ENCODE data around the gene CD93.
A peak's percentile ranks its signal among the peaks of the same experiment; 100 is the strongest.

Gene CD93

DNA sequence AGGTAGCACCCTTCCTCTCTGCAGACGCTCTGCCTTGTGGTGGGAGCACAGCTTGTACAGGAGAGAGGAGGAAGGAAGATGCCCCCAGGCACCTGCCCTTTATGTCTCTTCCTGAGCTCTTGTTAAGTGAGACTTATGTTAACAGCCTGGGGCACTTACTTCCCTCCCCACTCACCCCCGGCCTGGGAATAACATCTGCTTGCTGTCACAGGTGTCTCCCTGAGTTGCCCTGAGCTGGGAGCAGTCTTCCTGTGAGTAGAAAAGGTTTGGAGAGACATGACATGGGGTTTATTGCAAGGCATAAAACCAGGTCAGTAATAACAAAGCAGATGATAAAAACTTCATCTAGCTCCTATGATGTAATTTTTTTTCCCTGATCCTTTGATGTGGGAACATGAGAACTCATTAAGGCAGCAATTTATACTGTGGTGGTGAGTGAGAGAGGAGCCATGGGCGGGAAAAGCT lies 49.1 kb downstream of the CD93 start:
- Histone ChIP-seq H3K4me1 (ENCODE audit: control insufficient read depth, insufficient read depth, low read depth, low read length) (no peaks in the 10 kb centered on the region), H2AK5ac (ENCODE audit: low read length, severe bottlenecking) (no peak overlapping the region), H2BK5ac (ENCODE audit: low read depth, low read length, poor library complexity, severe bottlenecking) (no peak overlapping the region), H3K9me3 (ENCODE audit: control insufficient read depth, low read length) (no peaks in the 10 kb centered on the region), H3K79me1 (replicated peaks; ENCODE audit: low read length, poor library complexity, severe bottlenecking) (no peaks in the 10 kb centered on the region), H3K27ac (ENCODE audit: low read length, poor library complexity, severe bottlenecking) (no peak overlapping the region), H3K9ac (ENCODE audit: low read length) (no peak overlapping the region), H2AFZ (ENCODE audit: low read depth, low read length) (no peak overlapping the region), H3K23ac (ENCODE audit: low read length in 2 of 2) (no peak overlapping the region), H4K8ac (ENCODE audit: low read length) (no peak overlapping the region), H4K91ac (ENCODE audit: low read length) (no peak overlapping the region), H3K14ac (ENCODE audit: low read length in 2 of 2) (no peak overlapping the region), H3K27me3 (ENCODE audit: control insufficient read depth in 1 of 2, insufficient read depth in 1 of 2, low read length in 2 of 2) (peaks cover 77 to 79% of the 10 kb centered on the region in 2 experiments), H2BK15ac (ENCODE audit: low read depth, poor library complexity, severe bottlenecking) (no peak overlapping the region), H3K4me3 (ENCODE audit: insufficient read depth in 1 of 2, low read depth in 1 of 2, low read length in 2 of 2) (no peak overlapping the region), H2BK12ac (ENCODE audit: low read length in 2 of 2) (no peak overlapping the region), H3K36me3 (ENCODE audit: control insufficient read depth in 1 of 2, insufficient read depth in 2 of 2, low read depth in 1 of 2, low read length in 2 of 2) (no peaks in the 10 kb centered on the region), H3K18ac (ENCODE audit: low read depth in 1 of 2, low read length in 2 of 2) (no peak overlapping the region), H3K4me2 (ENCODE audit: low read length, poor library complexity, severe bottlenecking) (no peak overlapping the region), H3K4ac (ENCODE audit: low read depth in 1 of 2, low read length in 2 of 2) (no peak overlapping the region), H2BK120ac (ENCODE audit: low read depth, low read length) (no peak overlapping the region)
- DNase-seq, result no peak
- 0% methylated on average over 1 of the region's 3 CpGs for WGBS

DNA sequence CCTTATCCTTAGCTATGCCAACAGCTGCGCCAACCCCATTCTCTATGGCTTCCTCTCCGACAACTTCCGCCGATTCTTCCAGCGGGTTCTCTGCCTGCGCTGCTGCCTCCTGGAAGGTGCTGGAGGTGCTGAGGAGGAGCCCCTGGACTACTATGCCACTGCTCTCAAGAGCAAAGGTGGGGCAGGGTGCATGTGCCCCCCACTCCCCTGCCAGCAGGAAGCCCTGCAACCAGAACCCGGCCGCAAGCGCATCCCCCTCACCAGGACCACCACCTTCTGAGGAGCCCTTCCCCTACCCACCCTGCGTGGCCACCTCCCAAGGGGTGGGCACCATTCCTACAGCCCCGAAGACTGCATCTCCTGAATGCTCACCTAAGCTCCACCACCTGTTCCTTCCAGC lies 49.8 kb downstream of the CD93 start:
- no peak overlapping the region for H2AK5ac ChIP-seq (ENCODE audit: low read length, severe bottlenecking)
- peaks cover 76 to 79% of the 10 kb centered on the region in 2 experiments for H3K27me3 ChIP-seq (ENCODE audit: control insufficient read depth in 1 of 2, insufficient read depth in 1 of 2, low read length in 2 of 2)
- no peak overlapping the region for H3K23ac ChIP-seq (ENCODE audit: low read length in 2 of 2)
- H2BK120ac ChIP-seq (ENCODE audit: low read depth, low read length), result no peak overlapping the region
- H2BK15ac ChIP-seq (ENCODE audit: low read depth, poor library complexity, severe bottlenecking), result no peak overlapping the region
- no peaks in the 10 kb centered on the region for H3K9me3 ChIP-seq (ENCODE audit: control insufficient read depth, low read length)
- H4K91ac ChIP-seq (ENCODE audit: low read length), result no peak overlapping the region
- no peak overlapping the region for H3K4ac ChIP-seq (ENCODE audit: low read depth in 1 of 2, low read length in 2 of 2)
- no peak overlapping the region for H3K4me2 ChIP-seq (ENCODE audit: low read length, poor library complexity, severe bottlenecking)
- H2AFZ ChIP-seq (ENCODE audit: low read depth, low read length), result no peak overlapping the region
- H3K9ac ChIP-seq (ENCODE audit: low read length), result no peak overlapping the region
- H2BK12ac ChIP-seq (ENCODE audit: low read length in 2 of 2), result no peak overlapping the region
- H3K79me1 ChIP-seq (replicated peaks; ENCODE audit: low read length, poor library complexity, severe bottlenecking), result no peaks in the 10 kb centered on the region
- H2BK5ac ChIP-seq (ENCODE audit: low read depth, low read length, poor library complexity, severe bottlenecking), result no peak overlapping the region
- H3K4me1 ChIP-seq (ENCODE audit: control insufficient read depth, insufficient read depth, low read depth, low read length), result no peaks in the 10 kb centered on the region
- no peak overlapping the region for H3K14ac ChIP-seq (ENCODE audit: low read length in 2 of 2)
- no peak for DNase-seq
- no peaks in the 10 kb centered on the region for H3K36me3 ChIP-seq (ENCODE audit: control insufficient read depth in 1 of 2, insufficient read depth in 2 of 2, low read depth in 1 of 2, low read length in 2 of 2)
- no peak overlapping the region for H4K8ac ChIP-seq (ENCODE audit: low read length)
- 93% methylated on average over 11 of the region's 11 CpGs for WGBS
- no peak overlapping the region for H3K18ac ChIP-seq (ENCODE audit: low read depth in 1 of 2, low read length in 2 of 2)
- H3K27ac ChIP-seq (ENCODE audit: low read length, poor library complexity, severe bottlenecking), result no peak overlapping the region
- no peak overlapping the region for H3K4me3 ChIP-seq (ENCODE audit: insufficient read depth in 1 of 2, low read depth in 1 of 2, low read length in 2 of 2)

DNA sequence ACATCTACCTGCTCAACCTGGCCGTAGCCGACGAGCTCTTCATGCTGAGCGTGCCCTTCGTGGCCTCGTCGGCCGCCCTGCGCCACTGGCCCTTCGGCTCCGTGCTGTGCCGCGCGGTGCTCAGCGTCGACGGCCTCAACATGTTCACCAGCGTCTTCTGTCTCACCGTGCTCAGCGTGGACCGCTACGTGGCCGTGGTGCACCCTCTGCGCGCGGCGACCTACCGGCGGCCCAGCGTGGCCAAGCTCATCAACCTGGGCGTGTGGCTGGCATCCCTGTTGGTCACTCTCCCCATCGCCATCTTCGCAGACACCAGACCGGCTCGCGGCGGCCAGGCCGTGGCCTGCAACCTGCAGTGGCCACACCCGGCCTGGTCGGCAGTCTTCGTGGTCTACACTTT lies 50.4 kb downstream of the CD93 start:
- no peaks in the 10 kb centered on the region for H3K79me1 ChIP-seq (replicated peaks; ENCODE audit: low read length, poor library complexity, severe bottlenecking)
- no peak overlapping the region for H3K23ac ChIP-seq (ENCODE audit: low read length in 2 of 2)
- no peak overlapping the region for H3K4ac ChIP-seq (ENCODE audit: low read depth in 1 of 2, low read length in 2 of 2)
- H3K9ac ChIP-seq (ENCODE audit: low read length), result no peak overlapping the region
- no peak overlapping the region for H2BK12ac ChIP-seq (ENCODE audit: low read length in 2 of 2)
- H2AFZ ChIP-seq (ENCODE audit: low read depth, low read length), result no peak overlapping the region
- no peak overlapping the region for H3K4me3 ChIP-seq (ENCODE audit: insufficient read depth in 1 of 2, low read depth in 1 of 2, low read length in 2 of 2)
- no peak overlapping the region for H2BK120ac ChIP-seq (ENCODE audit: low read depth, low read length)
- no peak overlapping the region for H3K14ac ChIP-seq (ENCODE audit: low read length in 2 of 2)
- no peaks in the 10 kb centered on the region for H3K9me3 ChIP-seq (ENCODE audit: control insufficient read depth, low read length)
- DNase-seq, result no peak
- H2BK5ac ChIP-seq (ENCODE audit: low read depth, low read length, poor library complexity, severe bottlenecking), result no peak overlapping the region
- H2AK5ac ChIP-seq (ENCODE audit: low read length, severe bottlenecking), result no peak overlapping the region
- H3K27me3 ChIP-seq (ENCODE audit: control insufficient read depth in 1 of 2, insufficient read depth in 1 of 2, low read length in 2 of 2), result peaks cover 77 to 78% of the 10 kb centered on the region in 2 experiments
- no peak overlapping the region for H4K91ac ChIP-seq (ENCODE audit: low read length)
- no peak overlapping the region for H2BK15ac ChIP-seq (ENCODE audit: low read depth, poor library complexity, severe bottlenecking)
- H3K4me1 ChIP-seq (ENCODE audit: control insufficient read depth, insufficient read depth, low read depth, low read length), result no peaks in the 10 kb centered on the region
- H4K8ac ChIP-seq (ENCODE audit: low read length), result no peak overlapping the region
- no peak overlapping the region for H3K4me2 ChIP-seq (ENCODE audit: low read length, poor library complexity, severe bottlenecking)
- no peak overlapping the region for H3K27ac ChIP-seq (ENCODE audit: low read length, poor library complexity, severe bottlenecking)
- 96% methylated on average over 41 of the region's 41 CpGs for WGBS
- no peaks in the 10 kb centered on the region for H3K36me3 ChIP-seq (ENCODE audit: control insufficient read depth in 1 of 2, insufficient read depth in 2 of 2, low read depth in 1 of 2, low read length in 2 of 2)
- no peak overlapping the region for H3K18ac ChIP-seq (ENCODE audit: low read depth in 1 of 2, low read length in 2 of 2)

DNA sequence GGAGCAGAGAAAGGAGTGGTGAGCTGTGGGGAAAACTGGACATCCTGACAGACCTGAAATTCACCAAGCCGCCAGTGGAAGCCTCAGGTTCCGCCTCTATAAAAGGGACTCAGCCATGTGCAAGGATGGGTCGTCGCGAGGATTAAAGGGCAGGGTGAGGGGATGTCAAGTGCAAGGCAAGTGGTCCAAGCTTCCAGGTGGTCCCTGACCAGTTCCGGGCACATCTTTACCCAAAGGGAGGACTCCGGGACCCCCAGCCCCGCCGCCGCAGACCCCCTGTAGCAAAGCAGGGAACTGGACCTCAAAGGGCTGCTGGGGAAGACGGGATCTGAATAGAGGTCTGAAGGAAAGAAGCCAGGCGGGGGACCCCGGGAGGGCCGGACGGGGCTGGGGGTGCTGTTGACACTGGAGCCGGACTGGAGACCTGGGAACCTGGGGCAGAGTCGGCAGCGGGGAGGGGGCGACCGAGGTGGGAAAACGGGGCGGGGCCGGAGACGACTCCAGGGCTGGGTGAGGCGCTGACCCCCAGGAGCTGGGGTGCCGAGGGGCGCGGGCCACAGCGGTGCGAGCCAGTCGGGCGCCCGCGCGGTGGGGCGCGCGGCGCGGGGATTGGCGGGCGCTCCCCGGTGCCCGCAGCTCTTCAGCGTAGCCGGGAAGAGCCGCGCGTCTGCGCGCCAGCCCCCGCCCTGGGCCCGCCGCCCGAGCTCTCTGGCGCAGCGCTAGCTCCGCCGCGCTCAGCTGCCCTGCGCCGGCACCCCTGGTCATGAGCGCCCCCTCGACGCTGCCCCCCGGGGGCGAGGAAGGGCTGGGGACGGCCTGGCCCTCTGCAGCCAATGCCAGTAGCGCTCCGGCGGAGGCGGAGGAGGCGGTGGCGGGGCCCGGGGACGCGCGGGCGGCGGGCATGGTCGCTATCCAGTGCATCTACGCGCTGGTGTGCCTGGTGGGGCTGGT lies 51.1 kb downstream of the CD93 start, which contains the start of gene SSTR4:
Gene SSTR4, plus strand, starts transcription at position 592 of the 951 bp plus-strand sequence. Its CDS starts 172 bp downstream, at position 764.
- no peak within 1 kb of the TSS for H2BK5ac ChIP-seq (ENCODE audit: low read depth, low read length, poor library complexity, severe bottlenecking)
- H3K9ac ChIP-seq (ENCODE audit: low read length), result no peak within 1 kb of the TSS
- no peak within 1 kb of the TSS for H3K18ac ChIP-seq (ENCODE audit: low read depth in 1 of 2, low read length in 2 of 2)
- no peak within 1 kb of the TSS for H2AK5ac ChIP-seq (ENCODE audit: low read length, severe bottlenecking)
- H4K8ac ChIP-seq (ENCODE audit: low read length), result no peak within 1 kb of the TSS
- no peak within 1 kb of the TSS for H2BK120ac ChIP-seq (ENCODE audit: low read depth, low read length)
- H3K27ac ChIP-seq (ENCODE audit: low read length, poor library complexity, severe bottlenecking), result no peak within 1 kb of the TSS
- no peak for DNase-seq
- H3K4ac ChIP-seq (ENCODE audit: low read depth in 1 of 2, low read length in 2 of 2), result no peak within 1 kb of the TSS
- no peak within 1 kb of the TSS for H3K4me3 ChIP-seq (ENCODE audit: insufficient read depth in 1 of 2, low read depth in 1 of 2, low read length in 2 of 2)
- no peaks in the 10 kb centered on the region for H3K4me1 ChIP-seq (ENCODE audit: control insufficient read depth, insufficient read depth, low read depth, low read length)
- H3K9me3 ChIP-seq (ENCODE audit: control insufficient read depth, low read length), result no peaks in the 10 kb centered on the region
- H2AFZ ChIP-seq (ENCODE audit: low read depth, low read length), result no peak within 1 kb of the TSS
- no peaks in the 10 kb centered on the region for H3K79me1 ChIP-seq (replicated peaks; ENCODE audit: low read length, poor library complexity, severe bottlenecking)
- H3K27me3 ChIP-seq (ENCODE audit: control insufficient read depth in 1 of 2, insufficient read depth in 1 of 2, low read length in 2 of 2), result peaks cover 76 to 78% of the 10 kb centered on the region in 2 experiments
- H3K36me3 ChIP-seq (ENCODE audit: control insufficient read depth in 1 of 2, insufficient read depth in 2 of 2, low read depth in 1 of 2, low read length in 2 of 2), result no peaks in the 10 kb centered on the region
- H3K14ac ChIP-seq (ENCODE audit: low read length in 2 of 2), result no peak within 1 kb of the TSS
- WGBS, result 21% methylated on average over 77 of the region's 83 CpGs
- peak within 1 kb of the TSS; percentile 33 for H2BK15ac ChIP-seq (ENCODE audit: low read depth, poor library complexity, severe bottlenecking)
- H4K91ac ChIP-seq (ENCODE audit: low read length), result no peak within 1 kb of the TSS
- H3K4me2 ChIP-seq (ENCODE audit: low read length, poor library complexity, severe bottlenecking), result no peak within 1 kb of the TSS
- H2BK12ac ChIP-seq (ENCODE audit: low read length in 2 of 2), result no peak within 1 kb of the TSS
- no peak within 1 kb of the TSS for H3K23ac ChIP-seq (ENCODE audit: low read length in 2 of 2)

Data from mesenchymal stem cell (in vitro differentiated cells and primary cell).